Measurements from ENCODE around the gene CELSR1.

DNA sequence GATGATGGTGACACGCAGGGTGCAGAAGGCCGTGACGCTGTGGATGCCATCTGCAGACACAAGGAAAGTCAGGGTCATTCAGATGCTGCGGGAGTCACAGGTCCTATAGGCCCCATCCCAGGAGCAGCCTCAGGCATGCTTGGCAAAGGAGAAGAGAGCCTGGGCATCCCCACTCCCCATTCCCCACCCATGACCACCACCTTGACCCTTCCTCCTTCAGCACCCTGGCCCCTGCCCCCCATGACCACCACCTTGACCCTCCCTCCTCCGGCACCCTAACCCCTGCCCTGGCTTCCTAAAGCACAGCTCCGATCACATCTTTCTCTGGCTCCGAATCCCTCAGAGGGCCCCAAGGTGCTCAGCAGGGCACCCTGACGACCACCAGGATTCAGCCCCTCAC lies 73.1 kb downstream of the CELSR1 start:
- TF ChIP-seq, protein P1, sequence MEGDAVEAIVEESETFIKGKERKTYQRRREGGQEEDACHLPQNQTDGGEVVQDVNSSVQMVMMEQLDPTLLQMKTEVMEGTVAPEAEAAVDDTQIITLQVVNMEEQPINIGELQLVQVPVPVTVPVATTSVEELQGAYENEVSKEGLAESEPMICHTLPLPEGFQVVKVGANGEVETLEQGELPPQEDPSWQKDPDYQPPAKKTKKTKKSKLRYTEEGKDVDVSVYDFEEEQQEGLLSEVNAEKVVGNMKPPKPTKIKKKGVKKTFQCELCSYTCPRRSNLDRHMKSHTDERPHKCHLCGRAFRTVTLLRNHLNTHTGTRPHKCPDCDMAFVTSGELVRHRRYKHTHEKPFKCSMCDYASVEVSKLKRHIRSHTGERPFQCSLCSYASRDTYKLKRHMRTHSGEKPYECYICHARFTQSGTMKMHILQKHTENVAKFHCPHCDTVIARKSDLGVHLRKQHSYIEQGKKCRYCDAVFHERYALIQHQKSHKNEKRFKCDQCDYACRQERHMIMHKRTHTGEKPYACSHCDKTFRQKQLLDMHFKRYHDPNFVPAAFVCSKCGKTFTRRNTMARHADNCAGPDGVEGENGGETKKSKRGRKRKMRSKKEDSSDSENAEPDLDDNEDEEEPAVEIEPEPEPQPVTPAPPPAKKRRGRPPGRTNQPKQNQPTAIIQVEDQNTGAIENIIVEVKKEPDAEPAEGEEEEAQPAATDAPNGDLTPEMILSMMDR (IDR thresholded peaks at IDR 0.05; ENCODE audit: insufficient read depth, low read length), result no peak
- TF ChIP-seq GABPA (IDR thresholded peaks at IDR 0.05; ENCODE audit: low read depth) (no peak), SPI1 (IDR thresholded peaks at IDR 0.05; ENCODE audit: borderline replicate concordance, low read depth) (no peak)
- TF ChIP-seq, protein P2, sequence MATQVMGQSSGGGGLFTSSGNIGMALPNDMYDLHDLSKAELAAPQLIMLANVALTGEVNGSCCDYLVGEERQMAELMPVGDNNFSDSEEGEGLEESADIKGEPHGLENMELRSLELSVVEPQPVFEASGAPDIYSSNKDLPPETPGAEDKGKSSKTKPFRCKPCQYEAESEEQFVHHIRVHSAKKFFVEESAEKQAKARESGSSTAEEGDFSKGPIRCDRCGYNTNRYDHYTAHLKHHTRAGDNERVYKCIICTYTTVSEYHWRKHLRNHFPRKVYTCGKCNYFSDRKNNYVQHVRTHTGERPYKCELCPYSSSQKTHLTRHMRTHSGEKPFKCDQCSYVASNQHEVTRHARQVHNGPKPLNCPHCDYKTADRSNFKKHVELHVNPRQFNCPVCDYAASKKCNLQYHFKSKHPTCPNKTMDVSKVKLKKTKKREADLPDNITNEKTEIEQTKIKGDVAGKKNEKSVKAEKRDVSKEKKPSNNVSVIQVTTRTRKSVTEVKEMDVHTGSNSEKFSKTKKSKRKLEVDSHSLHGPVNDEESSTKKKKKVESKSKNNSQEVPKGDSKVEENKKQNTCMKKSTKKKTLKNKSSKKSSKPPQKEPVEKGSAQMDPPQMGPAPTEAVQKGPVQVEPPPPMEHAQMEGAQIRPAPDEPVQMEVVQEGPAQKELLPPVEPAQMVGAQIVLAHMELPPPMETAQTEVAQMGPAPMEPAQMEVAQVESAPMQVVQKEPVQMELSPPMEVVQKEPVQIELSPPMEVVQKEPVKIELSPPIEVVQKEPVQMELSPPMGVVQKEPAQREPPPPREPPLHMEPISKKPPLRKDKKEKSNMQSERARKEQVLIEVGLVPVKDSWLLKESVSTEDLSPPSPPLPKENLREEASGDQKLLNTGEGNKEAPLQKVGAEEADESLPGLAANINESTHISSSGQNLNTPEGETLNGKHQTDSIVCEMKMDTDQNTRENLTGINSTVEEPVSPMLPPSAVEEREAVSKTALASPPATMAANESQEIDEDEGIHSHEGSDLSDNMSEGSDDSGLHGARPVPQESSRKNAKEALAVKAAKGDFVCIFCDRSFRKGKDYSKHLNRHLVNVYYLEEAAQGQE (IDR thresholded peaks at IDR 0.05; ENCODE audit: insufficient replicate concordance, low read depth), result no peak
